ENCODE data around the gene EGFR.

EGFR gene

GRCh38 chr7:55018361-55019190, at the start of gene EGFR:
Gene EGFR (plus strand): TSS chr7:55019017. CDS start chr7:55019278, 261 bp downstream.
- in situ Hi-C loops (cut with HindIII; ENCODE audit: low pct_ligation_motif_present, low sequenced_read_pairs), result no loop called here
- Histone ChIP-seq H3K27ac (peak within 1 kb of the TSS; percentile 88), H3K4me3 (ENCODE audit: low read depth, low read length) (peak within 1 kb of the TSS; percentile 79), H3K27me3 (replicated peaks) (no peaks in the 10 kb centered on the region), H3K36me3 (replicated peaks) (peaks cover 3% of the 10 kb centered on the region)
- DNase-seq, result peak; percentile 75
- no peak for TF ChIP-seq CTCF (IDR thresholded peaks at IDR 0.05; ENCODE audit: low read depth, low read length, missing control alignments)

GRCh38 chr7:54969208-54969967, 49.4 kb upstream of the EGFR start:
- TF ChIP-seq CTCF (IDR thresholded peaks at IDR 0.05; ENCODE audit: low read depth, low read length, missing control alignments), result peak; percentile 11
- peak; percentile 33 for DNase-seq
- Histone ChIP-seq H3K4me3 (ENCODE audit: low read depth, low read length) (no peak overlapping the region), H3K36me3 (replicated peaks) (no peaks in the 10 kb centered on the region), H3K27me3 (replicated peaks) (no peaks in the 10 kb centered on the region), H3K27ac (peak overlapping the region; percentile 67)
- in situ Hi-C loops (cut with HindIII; ENCODE audit: low pct_ligation_motif_present, low sequenced_read_pairs), result no loop called here

- in situ Hi-C loops (cut with HindIII; ENCODE audit: low pct_ligation_motif_present, low sequenced_read_pairs), result no loop called here
- Histone ChIP-seq H3K4me3 (ENCODE audit: low read depth, low read length) (no peak overlapping the region), H3K27me3 (replicated peaks) (no peaks in the 10 kb centered on the region), H3K27ac (no peak overlapping the region), H3K36me3 (replicated peaks) (no peaks in the 10 kb centered on the region)
- DNase-seq, result no peak
- TF ChIP-seq CTCF (IDR thresholded peaks at IDR 0.05; ENCODE audit: low read depth, low read length, missing control alignments), result no peak
Observed at GRCh38 chr7:54972733-54973294, 46.0 kb upstream of the EGFR start.

- no peak for TF ChIP-seq CTCF (IDR thresholded peaks at IDR 0.05; ENCODE audit: low read depth, low read length, missing control alignments)
- Histone ChIP-seq H3K4me3 (ENCODE audit: low read depth, low read length) (no peak overlapping the region), H3K36me3 (replicated peaks) (no peaks in the 10 kb centered on the region), H3K27ac (no peak overlapping the region), H3K27me3 (replicated peaks) (no peaks in the 10 kb centered on the region)
- no peak for DNase-seq
- in situ Hi-C loops (cut with HindIII; ENCODE audit: low pct_ligation_motif_present, low sequenced_read_pairs), result no loop called here
Observed at GRCh38 chr7:54978364-54979116, 40.3 kb upstream of the EGFR start.

GRCh38 chr7:54980521-54980920, 38.3 kb upstream of the EGFR start:
- no peaks in the 10 kb centered on the region for H3K36me3 ChIP-seq (replicated peaks)
- no peak overlapping the region for H3K4me3 ChIP-seq (ENCODE audit: low read depth, low read length)
- no peak for TF ChIP-seq CTCF (IDR thresholded peaks at IDR 0.05; ENCODE audit: low read depth, low read length, missing control alignments)
- no peaks in the 10 kb centered on the region for H3K27me3 ChIP-seq (replicated peaks)
- no peak overlapping the region for H3K27ac ChIP-seq
- in situ Hi-C loops (cut with HindIII; ENCODE audit: low pct_ligation_motif_present, low sequenced_read_pairs), result no loop called here
- DNase-seq, result no peak

Data from brain microvascular endothelial cell (primary cell).